HCT116 (cell line): ENCODE data around the gene ACKR3. TPM values are rescaled to one million over a fixed set of nuclear protein-coding genes. Genes with fewer than 3 reads are reported as not detected.

Source experiments
- ATAC-seq: fragments of 200-7000 bp; cut with Tn5 transposase; 2 replicates; pipeline ENCODE4 v1.9.1; 2020; ENCODE audit warnings: mild to moderate bottlenecking, moderate library complexity
- BruUV-seq: library from RNA; stranded (reverse); fragments of 400-500 nt; replicated peaks from 2 replicates; lab custom pipeline; 2021; lab: Mats Ljungman, UMichigan
- CTCF ChIA-PET: fragments of 300-600 bp; sonication (Branson Sonifier 250); formaldehyde crosslinking; loops from one replicate; lab custom pipeline; 2021; ENCODE audit warnings: antibody characterized with exemption; lab: Charles Lee
- POLR2A ChIA-PET: fragments of 300-600, 350-600 bp; sonication (Branson Sonifier 250); formaldehyde crosslinking; loops from one replicate; lab custom pipeline; 2021; ENCODE audit warnings: antibody characterized with exemption; lab: Charles Lee
- RAD21 ChIA-PET, 2 experiments: fragments of 300-600 bp; sonication (Branson Sonifier 250); formaldehyde crosslinking; loops; one replicate each; lab custom pipeline; 2023; ENCODE audit warnings: low total read pairs in 2 of 2; ENCODE audit not compliant: uncharacterized antibody in 2 of 2, unreplicated experiment in 2 of 2, low non-redundant PET in 1 of 2; lab: Charles Lee
- DNase-seq: peaks from one replicate; pipeline ENCODE4 v3.0.0-alpha.2; 2010; ENCODE audit warnings: low read depth, low spot score
- H2AFZ ChIP-seq: fragments of 200-600 bp; shearing (Covaris generic), sonication (generic); 2 replicates; pipeline ENCODE4 v1.6.1; 2017; ENCODE audit warnings: low read depth, mixed run types, mixed read lengths, antibody characterized with exemption, low read length; ENCODE audit not compliant: poor library complexity, severe bottlenecking
- H3K27ac ChIP-seq: 2 replicates; pipeline ENCODE4 v1.5.1; 2012; ENCODE audit warnings: low read depth, low read length
- H3K27me3 ChIP-seq: fragments of 200-600 bp; sonication (generic); 2 replicates; pipeline ENCODE4 v1.6.1; 2016; ENCODE audit warnings: mixed run types, low read length, mixed read lengths; ENCODE audit not compliant: insufficient read depth
- H3K36me3 ChIP-seq, 2 experiments: fragments of 200-500 bp in 1 of 2; fragments of 200-600 bp in 1 of 2; sonication (Bioruptor generic) in 1 of 2; sonication (generic) in 1 of 2; 2 replicates each; pipeline versions ENCODE4 v1.5.1 to v1.6.1; 2014 to 2016; ENCODE audit warnings: low read length in 2 of 2, inconsistent platforms in 1 of 2, mixed read lengths in 1 of 2, mixed run types in 1 of 2; ENCODE audit not compliant: insufficient read depth in 2 of 2, control insufficient read depth in 1 of 2
- H3K4me1 ChIP-seq, 2 experiments: fragments of 200-600 bp in 1 of 2; sonication (generic) in 1 of 2; 2 replicates each; pipeline versions ENCODE4 v1.5.1 to v1.6.1; 2012 to 2017; ENCODE audit warnings: low read length in 2 of 2, inconsistent platforms in 1 of 2, mild to moderate bottlenecking in 1 of 2, mixed read lengths in 1 of 2, mixed run types in 1 of 2, moderate library complexity in 1 of 2; ENCODE audit not compliant: insufficient read depth in 2 of 2, control insufficient read depth in 1 of 2
- H3K4me2 ChIP-seq: fragments of 200-600 bp; sonication (generic); 2 replicates; pipeline ENCODE4 v1.6.1; 2017; ENCODE audit warnings: mixed run types, low read length, mixed read lengths
- H3K4me3 ChIP-seq, 2 experiments: fragments of 200-600 bp in 1 of 2; sonication (generic) in 1 of 2; replicated peaks in 1 of 2; 2 replicates each; pipeline ENCODE4 v1.5.1; 2011 to 2016; ENCODE audit warnings: low read length in 2 of 2, control low read depth in 1 of 2, low read depth in 1 of 2, mild to moderate bottlenecking in 1 of 2, mixed read lengths in 1 of 2, mixed run types in 1 of 2
- H3K79me2 ChIP-seq: fragments of 200-600 bp; sonication (generic); 2 replicates; pipeline ENCODE4 v1.6.1; 2017; ENCODE audit warnings: mild to moderate bottlenecking, mixed run types, low read length, moderate library complexity, mixed read lengths; ENCODE audit not compliant: insufficient read depth
- H3K9ac ChIP-seq: fragments of 200-600 bp; sonication (generic); 2 replicates; pipeline ENCODE4 v1.6.1; 2016; ENCODE audit warnings: low read length, mixed read lengths
- H3K9me2 ChIP-seq: fragments of 200-600 bp; sonication (generic), shearing (Covaris generic); 2 replicates; pipeline ENCODE4 v1.6.1; 2017; ENCODE audit warnings: mixed run types, mild to moderate bottlenecking, moderate library complexity; ENCODE audit not compliant: insufficient read depth
- H3K9me3 ChIP-seq, 2 experiments: fragments of 200-500 bp in 1 of 2; fragments of 200-600 bp in 1 of 2; sonication (Bioruptor generic) in 1 of 2; sonication (generic) in 1 of 2; 2 replicates each; pipeline ENCODE4 v1.6.1; 2014 to 2017; ENCODE audit warnings: low read length in 2 of 2, mixed read lengths in 2 of 2, inconsistent platforms in 1 of 2, low read depth in 1 of 2, mild to moderate bottlenecking in 1 of 2, mixed run types in 1 of 2, moderate library complexity in 1 of 2; ENCODE audit not compliant: control insufficient read depth in 1 of 2, insufficient read depth in 1 of 2
- H4K20me1 ChIP-seq: fragments of 200-600 bp; sonication (generic), shearing (Covaris generic); 2 replicates; pipeline ENCODE4 v1.6.1; 2017; ENCODE audit warnings: mixed run types, mild to moderate bottlenecking, moderate library complexity; ENCODE audit not compliant: insufficient read depth
- ELF1 ChIP-seq: IDR thresholded peaks from 2 replicates; pipeline ENCODE4 v1.6.1; 2012; ENCODE audit warnings: low read depth, borderline replicate concordance
- EZH2 ChIP-seq: fragments of 200-600 bp; sonication (generic); IDR thresholded peaks from 2 replicates; pipeline ENCODE4 v1.6.1; 2017; ENCODE audit warnings: antibody characterized with exemption, mixed run types
- EZH2phosphoT487 ChIP-seq: fragments of 200-600 bp; IDR thresholded peaks from 2 replicates; pipeline ENCODE4 v1.6.1; 2018; ENCODE audit warnings: antibody characterized with exemption, borderline replicate concordance
- FOSL1 ChIP-seq: IDR thresholded peaks from 2 replicates; pipeline ENCODE4 v1.6.1; 2012; ENCODE audit warnings: low read depth
- JUND ChIP-seq: IDR thresholded peaks from 2 replicates; pipeline ENCODE4 v1.6.1; 2012
- RAD21 ChIP-seq: IDR thresholded peaks from 2 replicates; pipeline ENCODE4 v1.6.1; 2012; ENCODE audit warnings: low read depth, mild to moderate bottlenecking
- SIN3A ChIP-seq: IDR thresholded peaks from 2 replicates; pipeline ENCODE4 v1.6.1; 2012; ENCODE audit warnings: low read depth
- SP1 ChIP-seq: IDR thresholded peaks from 2 replicates; pipeline ENCODE4 v1.6.1; 2012; ENCODE audit warnings: low read depth
- SRF ChIP-seq: IDR thresholded peaks from 2 replicates; pipeline ENCODE4 v1.6.1; 2012; ENCODE audit warnings: low read depth
- TCF7L2 ChIP-seq: IDR thresholded peaks from 2 replicates; pipeline ENCODE4 v1.7.0; 2011; ENCODE audit warnings: borderline replicate concordance, inconsistent platforms; ENCODE audit not compliant: insufficient read depth, insufficient read length; ENCODE audit errors: extremely low read depth
- ZBTB33 ChIP-seq: IDR thresholded peaks from 2 replicates; pipeline ENCODE4 v1.6.1; 2011; ENCODE audit warnings: mild to moderate bottlenecking, low read length, moderate library complexity; ENCODE audit not compliant: insufficient replicate concordance; ENCODE audit errors: extremely low read depth
- ZFX ChIP-seq: fragments of 450-650 bp; IDR thresholded peaks from 2 replicates; pipeline ENCODE4 v1.6.1; 2017
- ZNF274 ChIP-seq: fragments of 200-500 bp; sonication (Bioruptor generic); IDR thresholded peaks from 2 replicates; pipeline ENCODE4 v1.6.1; 2014; ENCODE audit warnings: mild to moderate bottlenecking, low read depth, low read length, inconsistent platforms
- intact Hi-C: fragments of 100-400 bp; cut with micrococcal nuclease; formaldehyde crosslinking; loops from 2 replicates; pipeline ENCODE4 v1.10.0; 2022
- total RNA-seq: library from RNA; stranded (reverse); gene quantifications from one replicate; pipeline ENCODE4 v1.2.1, GENCODE V29; 2021; ENCODE audit not compliant: unreplicated experiment
- TF ChIP-seq, protein P1 (sequence below): IDR thresholded peaks from 2 replicates; pipeline ENCODE4 v1.6.1; 2012
- TF ChIP-seq, protein P2 (sequence below): IDR thresholded peaks from 2 replicates; pipeline ENCODE4 v1.6.1; 2012; ENCODE audit warnings: low read depth

The ACKR3 gene
- total RNA-seq, 1 experiment from 2014 or later: 0.20 TPM

GRCh38 chr2:236535024-236535423 is 34.6 kb upstream of the ACKR3 start:
- ATAC-seq: no peak
- RAD21 ChIA-PET: no interaction called here
- POLR2A ChIA-PET: no interaction called here
- Histone ChIP-seq H3K9ac (no peak overlapping the region), H3K79me2 (no peaks in the 10 kb centered on the region), H3K9me3 (no peaks in the 10 kb centered on the region), H4K20me1 (no peaks in the 10 kb centered on the region), H3K27ac (no peak overlapping the region), H3K4me2 (no peak overlapping the region), H3K4me3 (no peak overlapping the region), H3K27me3 (peaks cover 34% of the 10 kb centered on the region; the same call in 1 of the 2 replicates), H3K36me3 (no peaks in the 10 kb centered on the region), H3K9me2 (no peaks in the 10 kb centered on the region), H2AFZ (no peak overlapping the region), H3K4me1 (no peaks in the 10 kb centered on the region)
- no TSS peak for BruUV-seq
- TF ChIP-seq ZFX: no peak
- no peak for TF ChIP-seq ZNF274
- no peak for TF ChIP-seq ZBTB33
- TF ChIP-seq, protein P1, sequence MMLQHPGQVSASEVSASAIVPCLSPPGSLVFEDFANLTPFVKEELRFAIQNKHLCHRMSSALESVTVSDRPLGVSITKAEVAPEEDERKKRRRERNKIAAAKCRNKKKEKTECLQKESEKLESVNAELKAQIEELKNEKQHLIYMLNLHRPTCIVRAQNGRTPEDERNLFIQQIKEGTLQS: no peak
- TF ChIP-seq EZH2: no peak
- TF ChIP-seq ELF1: no peak
- TF ChIP-seq EZH2phosphoT487: no peak
- no peak for TF ChIP-seq SRF
- TF ChIP-seq, protein P2, sequence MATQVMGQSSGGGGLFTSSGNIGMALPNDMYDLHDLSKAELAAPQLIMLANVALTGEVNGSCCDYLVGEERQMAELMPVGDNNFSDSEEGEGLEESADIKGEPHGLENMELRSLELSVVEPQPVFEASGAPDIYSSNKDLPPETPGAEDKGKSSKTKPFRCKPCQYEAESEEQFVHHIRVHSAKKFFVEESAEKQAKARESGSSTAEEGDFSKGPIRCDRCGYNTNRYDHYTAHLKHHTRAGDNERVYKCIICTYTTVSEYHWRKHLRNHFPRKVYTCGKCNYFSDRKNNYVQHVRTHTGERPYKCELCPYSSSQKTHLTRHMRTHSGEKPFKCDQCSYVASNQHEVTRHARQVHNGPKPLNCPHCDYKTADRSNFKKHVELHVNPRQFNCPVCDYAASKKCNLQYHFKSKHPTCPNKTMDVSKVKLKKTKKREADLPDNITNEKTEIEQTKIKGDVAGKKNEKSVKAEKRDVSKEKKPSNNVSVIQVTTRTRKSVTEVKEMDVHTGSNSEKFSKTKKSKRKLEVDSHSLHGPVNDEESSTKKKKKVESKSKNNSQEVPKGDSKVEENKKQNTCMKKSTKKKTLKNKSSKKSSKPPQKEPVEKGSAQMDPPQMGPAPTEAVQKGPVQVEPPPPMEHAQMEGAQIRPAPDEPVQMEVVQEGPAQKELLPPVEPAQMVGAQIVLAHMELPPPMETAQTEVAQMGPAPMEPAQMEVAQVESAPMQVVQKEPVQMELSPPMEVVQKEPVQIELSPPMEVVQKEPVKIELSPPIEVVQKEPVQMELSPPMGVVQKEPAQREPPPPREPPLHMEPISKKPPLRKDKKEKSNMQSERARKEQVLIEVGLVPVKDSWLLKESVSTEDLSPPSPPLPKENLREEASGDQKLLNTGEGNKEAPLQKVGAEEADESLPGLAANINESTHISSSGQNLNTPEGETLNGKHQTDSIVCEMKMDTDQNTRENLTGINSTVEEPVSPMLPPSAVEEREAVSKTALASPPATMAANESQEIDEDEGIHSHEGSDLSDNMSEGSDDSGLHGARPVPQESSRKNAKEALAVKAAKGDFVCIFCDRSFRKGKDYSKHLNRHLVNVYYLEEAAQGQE: no peak
- no peak for TF ChIP-seq JUND
- TF ChIP-seq SIN3A: no peak
- TF ChIP-seq TCF7L2: no peak
- no peak for TF ChIP-seq RAD21
- no peak for TF ChIP-seq FOSL1
- no peak for TF ChIP-seq SP1
- no peak for DNase-seq
- CTCF ChIA-PET: no interaction called here
- intact Hi-C loops: no loop called here
